Progenitor cell of endocrine pancreas (in vitro differentiated cells): ENCODE results near the gene PLA2R1. TPM values are rescaled to one million over a fixed set of nuclear protein-coding genes. Genes with fewer than 3 reads are reported as not detected.

Experiments used
- DNase-seq: peaks from one replicate; pipeline ENCODE4 v3.0.0; 2021; ENCODE audit warnings: low spot score; ENCODE audit not compliant: unreplicated experiment
- H3K27ac Mint-ChIP-seq: 2 replicates; pipeline ENCODE4 v1.8.0; 2021; ENCODE audit warnings: mild to moderate bottlenecking, moderate library complexity, mixed read lengths
- H3K27me3 Mint-ChIP-seq: 2 replicates; pipeline ENCODE4 v1.8.0; 2021; ENCODE audit warnings: mixed read lengths
- H3K36me3 Mint-ChIP-seq: 2 replicates; pipeline ENCODE4 v1.8.0; 2022; ENCODE audit warnings: mixed read lengths; ENCODE audit not compliant: insufficient read depth
- H3K4me1 Mint-ChIP-seq: 2 replicates; pipeline ENCODE4 v1.8.0; 2021; ENCODE audit warnings: low read depth, mixed read lengths
- H3K4me3 Mint-ChIP-seq: 2 replicates; pipeline ENCODE4 v1.8.0; 2021; ENCODE audit warnings: low read depth, mild to moderate bottlenecking, moderate library complexity, mixed read lengths
- H3K9me3 Mint-ChIP-seq: 2 replicates; pipeline ENCODE4 v1.8.0; 2021; ENCODE audit warnings: low read depth, mixed read lengths
- CTCF ChIP-seq: fragments of 200-600 bp; sonication (generic); IDR thresholded peaks from one replicate; pipeline ENCODE4 v1.5.0; 2021; ENCODE audit warnings: antibody characterized with exemption, mild to moderate bottlenecking; ENCODE audit not compliant: unreplicated experiment
- total RNA-seq: library from RNA; stranded (reverse); gene quantifications from 2 replicates; pipeline ENCODE4 v1.2.1, GENCODE V29; 2021

The PLA2R1 gene
- total RNA-seq, 1 donor from 2014 or later, result 1.3 TPM

- Mint-ChIP-seq H3K4me3 (no peak overlapping the region), H3K36me3 (no peaks in the 10 kb centered on the region), H3K27me3 (peaks cover 27% of the 10 kb centered on the region), H3K4me1 (peaks cover 14% of the 10 kb centered on the region), H3K9me3 (no peaks in the 10 kb centered on the region), H3K27ac (no peak overlapping the region)
- DNase-seq, result no peak
- TF ChIP-seq CTCF, result no peak
Measured at GRCh38 chr2:160057356-160057755, 5.1 kb downstream of the PLA2R1 start.

- H3K4me1 Mint-ChIP-seq, result peaks cover 20% of the 10 kb centered on the region
- H3K27ac Mint-ChIP-seq, result no peak overlapping the region
- no peaks in the 10 kb centered on the region for H3K9me3 Mint-ChIP-seq
- no peaks in the 10 kb centered on the region for H3K36me3 Mint-ChIP-seq
- DNase-seq, result no peak
- H3K4me3 Mint-ChIP-seq, result no peak overlapping the region
- TF ChIP-seq CTCF, result no peak
- H3K27me3 Mint-ChIP-seq, result peaks cover 35% of the 10 kb centered on the region
Measured at GRCh38 chr2:160055726-160056108, 6.7 kb downstream of the PLA2R1 start.

- no peak for DNase-seq
- H3K4me1 Mint-ChIP-seq, result peaks cover 20% of the 10 kb centered on the region
- no peaks in the 10 kb centered on the region for H3K36me3 Mint-ChIP-seq
- no peak overlapping the region for H3K4me3 Mint-ChIP-seq
- no peak overlapping the region for H3K27ac Mint-ChIP-seq
- peaks cover 31% of the 10 kb centered on the region for H3K27me3 Mint-ChIP-seq
- no peaks in the 10 kb centered on the region for H3K9me3 Mint-ChIP-seq
- TF ChIP-seq CTCF, result no peak
Measured at GRCh38 chr2:160054984-160055725, 7.3 kb downstream of the PLA2R1 start.

GRCh38 chr2:160053946-160054345, 8.5 kb downstream of the PLA2R1 start:
- no peaks in the 10 kb centered on the region for H3K9me3 Mint-ChIP-seq
- H3K4me1 Mint-ChIP-seq, result peaks cover 20% of the 10 kb centered on the region

GRCh38 chr2:160052531-160052930, 9.9 kb downstream of the PLA2R1 start:
- Mint-ChIP-seq H3K27me3 (peaks cover 23% of the 10 kb centered on the region), H3K27ac (no peak overlapping the region), H3K4me1 (peaks cover 12% of the 10 kb centered on the region), H3K36me3 (no peaks in the 10 kb centered on the region), H3K9me3 (no peaks in the 10 kb centered on the region), H3K4me3 (no peak overlapping the region)
- no peak for TF ChIP-seq CTCF
- no peak for DNase-seq

More at GRCh38 chr2:160053946-160054345, 8.5 kb downstream of the PLA2R1 start:
- Mint-ChIP-seq H3K27ac (no peak overlapping the region), H3K4me3 (no peak overlapping the region), H3K27me3 (peaks cover 24% of the 10 kb centered on the region), H3K36me3 (no peaks in the 10 kb centered on the region)
- DNase-seq, result no peak
- no peak for TF ChIP-seq CTCF
